Measurements from ENCODE around the gene BICC1. TPM values are rescaled to one million over a fixed set of nuclear protein-coding genes. Genes with fewer than 3 reads are reported as not detected.

BICC1 gene
- total RNA-seq, 1 donor from 2014 or later = 15.2 TPM

DNA sequence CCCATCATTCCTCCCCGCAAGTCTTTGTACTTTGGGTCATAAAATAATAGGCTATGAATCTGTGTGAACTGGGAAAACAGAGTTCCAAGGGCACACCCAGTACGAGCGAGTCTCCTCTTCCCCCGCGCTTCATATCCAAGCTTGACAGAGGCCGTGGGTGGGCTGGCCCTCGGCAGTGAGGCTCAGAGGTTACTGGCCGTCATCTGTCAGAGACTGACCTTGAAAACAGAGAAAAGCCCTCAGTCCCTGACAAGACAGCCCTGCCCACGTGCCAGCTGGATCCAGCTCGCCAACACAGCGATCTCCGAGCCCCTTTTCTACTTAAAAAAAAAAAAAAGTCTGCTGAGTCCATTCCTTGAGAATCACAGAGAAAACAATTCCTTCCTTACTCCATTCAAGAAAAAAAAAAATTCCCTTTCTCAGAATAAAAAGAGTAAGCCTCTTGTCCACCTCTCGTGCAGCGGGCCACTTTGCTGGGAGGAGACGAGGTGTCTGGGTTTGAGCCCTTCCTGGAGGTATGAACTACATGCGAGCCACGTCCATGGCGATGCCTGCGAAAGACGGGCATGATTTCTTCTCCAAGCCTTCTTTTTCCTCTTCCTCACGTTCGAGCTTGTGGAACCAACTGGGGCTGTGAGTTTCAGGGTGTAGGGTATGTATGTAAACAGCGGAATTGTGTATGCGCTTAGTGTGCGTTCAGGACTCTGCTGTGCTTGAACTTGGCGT lies 744 bp upstream of the BICC1 start:
- H3K4me1 Mint-ChIP-seq (ENCODE audit: unreplicated experiment) = peaks cover 14% of the 10 kb centered on the region
- no peaks in the 10 kb centered on the region for H3K36me3 Mint-ChIP-seq
- no peak for DNase-seq (ENCODE audit: extremely low spot score, unreplicated experiment)
- peak overlapping the region; percentile 94 for H3K4me3 Mint-ChIP-seq
- H3K27me3 Mint-ChIP-seq = peaks cover 8% of the 10 kb centered on the region
- TF ChIP-seq, protein P1, sequence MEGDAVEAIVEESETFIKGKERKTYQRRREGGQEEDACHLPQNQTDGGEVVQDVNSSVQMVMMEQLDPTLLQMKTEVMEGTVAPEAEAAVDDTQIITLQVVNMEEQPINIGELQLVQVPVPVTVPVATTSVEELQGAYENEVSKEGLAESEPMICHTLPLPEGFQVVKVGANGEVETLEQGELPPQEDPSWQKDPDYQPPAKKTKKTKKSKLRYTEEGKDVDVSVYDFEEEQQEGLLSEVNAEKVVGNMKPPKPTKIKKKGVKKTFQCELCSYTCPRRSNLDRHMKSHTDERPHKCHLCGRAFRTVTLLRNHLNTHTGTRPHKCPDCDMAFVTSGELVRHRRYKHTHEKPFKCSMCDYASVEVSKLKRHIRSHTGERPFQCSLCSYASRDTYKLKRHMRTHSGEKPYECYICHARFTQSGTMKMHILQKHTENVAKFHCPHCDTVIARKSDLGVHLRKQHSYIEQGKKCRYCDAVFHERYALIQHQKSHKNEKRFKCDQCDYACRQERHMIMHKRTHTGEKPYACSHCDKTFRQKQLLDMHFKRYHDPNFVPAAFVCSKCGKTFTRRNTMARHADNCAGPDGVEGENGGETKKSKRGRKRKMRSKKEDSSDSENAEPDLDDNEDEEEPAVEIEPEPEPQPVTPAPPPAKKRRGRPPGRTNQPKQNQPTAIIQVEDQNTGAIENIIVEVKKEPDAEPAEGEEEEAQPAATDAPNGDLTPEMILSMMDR (conservative IDR thresholded peaks at IDR 0.05) = no peak
- H3K9me3 Mint-ChIP-seq = no peaks in the 10 kb centered on the region
- peak overlapping the region; percentile 69 for H3K27ac Mint-ChIP-seq

DNA sequence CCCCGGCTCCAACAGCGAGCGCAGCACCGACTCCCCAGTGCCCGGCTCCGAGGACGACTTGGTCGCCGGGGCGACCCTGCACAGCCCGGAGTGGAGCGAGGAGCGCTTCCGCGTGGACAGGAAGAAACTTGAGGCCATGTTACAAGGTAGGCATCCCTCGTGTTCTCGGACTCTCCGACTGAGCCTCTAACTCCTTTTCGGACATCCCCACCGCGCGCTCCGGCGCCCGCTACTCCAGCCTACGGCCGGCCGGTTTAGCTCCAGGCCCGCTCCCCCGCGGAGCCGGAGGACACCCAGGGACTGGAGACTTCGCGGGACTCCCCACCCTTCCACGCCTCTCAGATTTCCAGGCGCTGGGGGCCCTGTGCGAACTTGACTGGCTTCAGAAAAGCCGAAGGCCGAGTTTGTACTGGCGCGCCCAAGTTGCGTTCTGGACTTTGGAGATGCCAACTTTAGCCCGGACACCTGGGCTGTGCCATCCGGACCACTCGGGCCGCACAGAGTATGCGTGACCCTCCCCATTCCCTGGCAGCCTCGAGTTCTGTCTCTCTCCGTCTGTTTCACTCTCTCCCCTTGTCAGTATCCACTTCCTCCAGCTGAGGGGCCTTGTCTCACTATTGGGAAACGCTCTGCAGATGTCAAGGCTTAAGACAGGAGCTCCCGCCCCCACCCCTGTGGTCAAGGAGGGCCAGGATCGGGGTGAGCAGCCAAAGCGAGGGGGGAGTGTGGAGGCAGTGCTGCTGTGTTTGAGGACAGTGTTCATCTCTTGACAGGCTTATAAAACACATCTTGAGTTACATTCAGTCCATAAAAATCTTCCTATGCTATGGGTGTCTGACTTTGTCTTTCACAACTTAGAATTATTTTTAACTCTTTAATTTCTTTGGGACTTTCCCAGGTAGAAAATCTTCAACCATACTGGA lies 777 bp downstream of the BICC1 start:
- Mint-ChIP-seq H3K36me3 (no peaks in the 10 kb centered on the region), H3K4me3 (peak overlapping the region; percentile 94), H3K27me3 (peaks cover 8% of the 10 kb centered on the region), H3K9me3 (no peaks in the 10 kb centered on the region), H3K27ac (peak overlapping the region; percentile 38), H3K4me1 (ENCODE audit: unreplicated experiment) (peaks cover 19% of the 10 kb centered on the region)
- TF ChIP-seq, protein P1 (conservative IDR thresholded peaks at IDR 0.05) = no peak
- peak; percentile 74 for DNase-seq (ENCODE audit: extremely low spot score, unreplicated experiment)

DNA sequence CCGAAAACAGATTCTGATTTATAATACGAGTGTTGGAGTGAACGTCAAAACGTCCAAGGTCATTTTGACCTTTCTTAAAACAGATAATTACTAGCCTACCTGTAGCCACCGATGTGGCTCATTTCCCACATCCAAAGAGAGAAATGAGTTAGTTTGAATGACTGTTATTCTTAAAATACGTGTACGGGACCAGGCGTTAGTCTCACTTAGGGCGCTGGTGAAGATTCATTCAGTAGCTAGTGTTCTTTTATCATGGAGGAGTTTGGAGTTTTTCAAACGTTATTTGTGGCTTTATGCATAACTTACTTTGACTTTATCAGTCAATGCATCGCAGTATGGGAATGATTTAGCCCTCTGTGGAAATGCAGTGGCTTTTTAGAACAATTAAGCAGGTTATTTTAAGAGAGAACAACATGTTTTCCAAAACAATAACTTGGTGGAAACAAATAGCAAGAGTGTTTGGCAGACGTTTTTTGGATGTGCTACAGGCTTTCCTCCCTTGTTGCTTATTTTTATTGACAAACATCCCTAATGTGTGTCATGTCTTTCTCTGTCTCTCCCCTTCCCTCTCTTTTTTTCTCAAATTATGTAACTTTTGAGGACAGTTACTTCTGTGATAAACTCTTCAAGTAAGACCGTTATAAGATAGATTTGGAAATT lies 1.6 kb downstream of the BICC1 start:
- Mint-ChIP-seq H3K27me3 (peaks cover 8% of the 10 kb centered on the region), H3K27ac (no peak overlapping the region), H3K36me3 (no peaks in the 10 kb centered on the region), H3K9me3 (no peaks in the 10 kb centered on the region), H3K4me3 (peak overlapping the region; percentile 94), H3K4me1 (ENCODE audit: unreplicated experiment) (peaks cover 19% of the 10 kb centered on the region)
- DNase-seq (ENCODE audit: extremely low spot score, unreplicated experiment) = no peak
- TF ChIP-seq, protein P1 (conservative IDR thresholded peaks at IDR 0.05) = no peak

DNA sequence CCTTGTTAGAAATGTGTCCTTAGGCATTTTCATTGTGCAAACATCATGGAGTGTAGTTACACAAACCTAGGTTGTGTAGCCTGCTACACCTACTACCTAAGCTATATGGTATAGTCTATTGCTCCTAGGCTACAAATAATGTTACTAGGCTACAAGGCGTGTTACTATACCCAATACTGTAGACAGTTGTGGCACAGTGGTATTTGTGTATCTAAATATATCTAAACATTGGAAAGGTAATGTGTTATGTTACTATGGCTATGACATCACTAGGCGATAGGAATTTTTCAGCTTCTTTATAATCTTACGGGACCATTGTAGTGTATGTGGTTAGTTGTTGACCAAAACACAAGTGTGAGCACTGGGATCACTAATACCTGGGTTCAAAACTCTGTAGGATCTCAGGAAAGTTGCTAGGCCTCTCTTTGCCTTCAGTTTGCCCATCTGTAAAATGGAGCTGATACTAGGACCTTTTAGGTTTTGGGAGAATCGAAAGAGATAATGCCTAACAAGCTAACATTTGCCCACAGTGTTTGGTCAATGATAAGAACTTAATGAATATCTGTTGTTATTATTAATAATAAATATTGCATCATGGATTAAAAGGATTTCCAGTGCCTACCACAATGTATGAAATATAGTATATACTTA lies 2.7 kb downstream of the BICC1 start:
- Mint-ChIP-seq H3K27me3 (peaks cover 8% of the 10 kb centered on the region), H3K9me3 (no peaks in the 10 kb centered on the region), H3K4me3 (peak overlapping the region; percentile 94), H3K27ac (no peak overlapping the region), H3K36me3 (peaks cover 2% of the 10 kb centered on the region), H3K4me1 (ENCODE audit: unreplicated experiment) (peaks cover 19% of the 10 kb centered on the region)
- no peak for DNase-seq (ENCODE audit: extremely low spot score, unreplicated experiment)
- TF ChIP-seq, protein P1 (conservative IDR thresholded peaks at IDR 0.05) = no peak

DNA sequence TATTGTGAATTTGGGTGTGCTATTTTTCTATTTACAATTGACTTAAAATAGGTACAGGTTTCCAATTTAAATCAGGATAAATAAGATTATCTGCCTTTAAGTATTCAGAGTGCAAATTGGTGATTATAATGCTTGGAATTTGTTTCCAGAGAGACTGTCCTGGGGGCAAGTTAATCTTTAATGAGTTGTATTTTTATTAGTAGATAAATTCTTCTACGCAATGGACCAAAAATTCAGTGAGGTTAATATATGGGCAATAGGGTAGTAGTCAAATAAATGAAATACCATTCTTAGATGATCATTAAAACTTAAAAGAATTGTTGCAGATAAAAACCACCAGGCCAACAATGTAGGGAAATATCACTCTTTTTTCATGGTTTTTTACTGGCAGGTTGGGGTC lies 3.4 kb downstream of the BICC1 start:
- TF ChIP-seq, protein P1 (conservative IDR thresholded peaks at IDR 0.05) = no peak
- no peak overlapping the region for H3K27ac Mint-ChIP-seq
- H3K36me3 Mint-ChIP-seq = peaks cover 8% of the 10 kb centered on the region
- H3K4me1 Mint-ChIP-seq (ENCODE audit: unreplicated experiment) = peaks cover 19% of the 10 kb centered on the region
- peak overlapping the region; percentile 3 for H3K4me3 Mint-ChIP-seq
- no peak for DNase-seq (ENCODE audit: extremely low spot score, unreplicated experiment)
- no peaks in the 10 kb centered on the region for H3K9me3 Mint-ChIP-seq
- H3K27me3 Mint-ChIP-seq = peaks cover 8% of the 10 kb centered on the region

All from type B pancreatic cell (in vitro differentiated cells).